Measurements from ENCODE around the gene MORC4.

DNA sequence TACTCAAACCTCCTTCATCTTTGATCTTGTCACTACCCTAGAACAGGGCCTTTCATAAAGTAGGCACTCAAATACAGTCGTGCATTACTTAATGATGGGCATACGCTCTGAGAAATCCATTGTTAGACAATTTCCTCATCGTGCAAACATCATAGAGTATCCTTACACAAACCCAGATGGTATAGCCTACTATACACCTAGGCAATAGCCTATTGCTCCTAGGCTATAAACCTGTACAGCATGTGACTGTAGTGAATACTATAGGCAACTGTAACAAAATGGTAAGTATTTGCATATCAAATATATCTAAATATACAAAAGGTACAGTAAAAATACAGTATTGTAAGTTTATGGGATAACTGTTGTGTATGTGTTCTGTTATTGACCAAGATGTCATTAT is 47.9 kb downstream of the MORC4 start:
- TF ChIP-seq EZH2 (IDR thresholded peaks at IDR 0.05; ENCODE audit: low read length, unreplicated experiment) = no peak
- TF ChIP-seq, protein P1, sequence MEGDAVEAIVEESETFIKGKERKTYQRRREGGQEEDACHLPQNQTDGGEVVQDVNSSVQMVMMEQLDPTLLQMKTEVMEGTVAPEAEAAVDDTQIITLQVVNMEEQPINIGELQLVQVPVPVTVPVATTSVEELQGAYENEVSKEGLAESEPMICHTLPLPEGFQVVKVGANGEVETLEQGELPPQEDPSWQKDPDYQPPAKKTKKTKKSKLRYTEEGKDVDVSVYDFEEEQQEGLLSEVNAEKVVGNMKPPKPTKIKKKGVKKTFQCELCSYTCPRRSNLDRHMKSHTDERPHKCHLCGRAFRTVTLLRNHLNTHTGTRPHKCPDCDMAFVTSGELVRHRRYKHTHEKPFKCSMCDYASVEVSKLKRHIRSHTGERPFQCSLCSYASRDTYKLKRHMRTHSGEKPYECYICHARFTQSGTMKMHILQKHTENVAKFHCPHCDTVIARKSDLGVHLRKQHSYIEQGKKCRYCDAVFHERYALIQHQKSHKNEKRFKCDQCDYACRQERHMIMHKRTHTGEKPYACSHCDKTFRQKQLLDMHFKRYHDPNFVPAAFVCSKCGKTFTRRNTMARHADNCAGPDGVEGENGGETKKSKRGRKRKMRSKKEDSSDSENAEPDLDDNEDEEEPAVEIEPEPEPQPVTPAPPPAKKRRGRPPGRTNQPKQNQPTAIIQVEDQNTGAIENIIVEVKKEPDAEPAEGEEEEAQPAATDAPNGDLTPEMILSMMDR (conservative IDR thresholded peaks at IDR 0.05; ENCODE audit: low read depth, low read length) = no peak
- TF ChIP-seq EZH2phosphoT487 (IDR thresholded peaks at IDR 0.05; ENCODE audit: borderline replicate concordance, low read length) = no peak
